ENCODE results near the gene CELA1. TPM values are rescaled to one million over a fixed set of nuclear protein-coding genes. Genes with fewer than 3 reads are reported as not detected.

The CELA1 gene
- total RNA-seq = not detected in 2 replicates

DNA sequence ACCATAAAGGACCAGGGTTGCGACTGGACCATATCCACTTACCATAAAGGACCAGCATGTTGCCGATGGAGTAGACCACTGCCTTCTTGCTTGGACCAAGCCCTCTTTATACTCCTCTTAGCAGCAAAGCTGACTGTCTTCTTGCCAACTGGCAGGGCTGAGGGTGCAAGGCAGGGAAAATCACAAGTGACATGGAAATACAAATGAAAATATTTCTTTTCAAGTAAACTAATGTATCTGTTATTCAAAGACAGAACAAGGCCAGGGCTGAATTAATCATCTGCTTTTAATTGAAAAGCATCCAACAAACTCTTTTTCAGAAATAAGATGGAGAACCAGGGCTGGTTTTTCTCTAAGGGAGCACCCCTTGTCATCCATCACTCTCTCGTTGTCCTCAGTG is at the start of gene CELA1:
TSS of gene CELA1 (minus strand) at position 99 of the 400 bp plus-strand sequence. CDS start at position 58, 41 bp downstream.

DNA sequence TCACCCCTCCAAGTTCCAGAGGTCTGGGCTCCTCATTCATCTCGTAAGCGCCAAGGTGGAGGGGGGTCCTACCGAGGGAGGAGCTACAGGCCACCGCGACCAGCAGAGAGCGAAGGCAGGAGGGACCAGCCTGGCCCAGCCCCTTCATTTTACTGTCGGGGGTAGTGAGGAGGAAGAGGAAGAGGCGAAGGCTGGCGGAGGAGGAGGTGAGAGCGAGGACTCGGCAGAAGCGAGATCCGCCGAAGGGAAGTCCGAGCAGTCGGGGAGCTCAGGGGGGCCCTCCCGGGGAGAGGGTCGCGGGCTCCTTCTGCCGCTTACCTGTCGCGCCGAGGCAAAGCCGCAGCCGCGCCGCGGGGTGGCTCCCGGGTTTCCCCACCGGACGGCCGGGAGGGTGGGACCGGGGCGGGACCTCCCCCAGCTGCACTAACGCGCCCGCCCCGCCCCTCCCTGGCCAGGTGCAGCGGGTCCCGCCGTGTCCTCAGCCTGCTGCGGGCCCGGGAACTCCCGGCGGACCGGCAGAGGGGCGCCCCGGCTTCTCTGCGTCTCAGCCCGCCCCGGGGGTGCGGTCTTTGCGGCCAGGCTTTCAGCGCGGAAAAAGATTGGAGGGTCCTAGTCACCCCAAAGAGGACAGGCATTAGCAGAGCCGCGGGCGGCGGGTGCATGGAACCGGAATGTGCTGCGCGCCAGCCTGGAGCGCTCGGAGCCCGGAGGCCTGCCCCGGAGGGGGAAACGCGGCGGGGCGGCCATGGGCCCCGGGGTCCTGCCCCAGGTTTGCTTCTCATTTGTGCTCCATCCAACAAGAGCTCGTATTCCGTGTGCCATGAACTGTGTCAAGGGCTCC is 45.0 kb upstream of the CELA1 start, which contains the start of gene GALNT6:
TSS of gene GALNT6 (minus strand) at position 124 of the 841 bp plus-strand sequence. CDS start 11,625 bp downstream, outside the sequence.

DNA sequence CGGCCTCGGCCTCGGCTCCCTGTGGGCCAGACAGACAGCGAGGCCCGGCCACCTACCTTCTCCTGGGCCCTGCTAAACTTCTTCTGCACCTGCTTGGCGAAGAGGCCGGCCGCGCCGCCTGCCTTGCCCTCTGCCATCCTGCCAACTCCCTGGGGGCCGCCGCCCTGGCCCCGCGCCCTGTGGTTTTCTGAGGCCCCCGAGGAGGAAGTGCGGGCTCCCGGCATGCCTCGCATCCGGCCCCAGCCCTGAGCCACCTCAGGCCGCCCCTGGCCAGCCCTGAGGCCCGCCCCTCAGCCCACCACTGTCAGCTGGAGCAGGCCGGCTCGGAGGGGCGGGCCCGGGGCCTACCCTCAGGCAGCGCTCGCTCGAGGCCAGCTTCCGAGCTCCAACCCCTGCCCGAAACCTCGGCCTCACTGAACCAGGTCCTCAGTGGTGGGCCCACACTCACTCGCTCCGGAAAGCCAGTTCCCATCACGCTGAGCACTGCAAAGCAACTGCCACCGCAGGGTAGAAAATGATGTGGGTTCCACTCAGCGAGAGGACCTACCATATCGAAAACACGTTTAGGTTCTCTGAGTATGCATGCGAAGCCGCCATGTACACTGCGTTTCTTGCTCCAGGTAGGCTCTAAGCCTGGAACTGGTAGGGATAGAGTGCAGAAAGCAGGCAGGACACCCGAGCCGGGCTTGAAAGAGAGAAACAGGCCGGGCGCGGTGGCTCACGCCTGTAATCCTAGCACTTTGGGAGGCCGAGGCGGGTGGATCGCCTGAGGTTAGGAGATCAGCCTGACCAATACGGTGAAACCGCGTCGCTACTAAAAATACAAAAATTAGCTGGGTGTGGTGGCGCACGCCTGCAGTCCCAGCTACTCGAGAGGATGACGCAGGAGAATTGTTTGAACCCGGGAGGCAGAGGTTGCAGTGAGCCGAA is 22.2 kb downstream of the CELA1 start, which contains the start of gene BIN2:
TSS of gene BIN2 (minus strand) at position 209 of the 930 bp plus-strand sequence. CDS start at position 137, 72 bp downstream.

Other genes starting within 250 kb of the CELA1 start
- 10.1 and 10.4 TPM in 2 replicates for gene TFCP2, start 173.5 kb downstream of the CELA1 start, total RNA-seq
- gene POU6F1, start 128.6 kb downstream of the CELA1 start, total RNA-seq = 2.2 and 2.7 TPM in 2 replicates
- gene DAZAP2, start 107.9 kb downstream of the CELA1 start, total RNA-seq = 38.4 and 43.6 TPM in 2 replicates
- 10.2 and 13.8 TPM in 2 replicates for gene SMAGP, start 76.3 kb downstream of the CELA1 start, total RNA-seq
- gene BIN2, start 22.5 kb downstream of the CELA1 start, total RNA-seq = not detected in 2 replicates
- gene GALNT6, start 44.7 kb upstream of the CELA1 start, total RNA-seq = 37.9 and 52.3 TPM in 2 replicates
- gene SLC4A8, start 78.2 kb upstream of the CELA1 start, total RNA-seq = 2.6 and 7.2 TPM in 2 replicates
- 39.5 and 45.0 TPM in 2 replicates for gene SCN8A, start 244.6 kb upstream of the CELA1 start, total RNA-seq

Data from uterine smooth muscle cell (primary cell).